SK-N-SH (cell line): ENCODE results near the gene FLRT2. TPM values are rescaled to one million over a fixed set of nuclear protein-coding genes. Genes with fewer than 3 reads are reported as not detected.

Experiments
- CTCF ChIA-PET: fragments of 300-600, 350-600 bp; formaldehyde crosslinking; extraction: SDS; loops from one replicate; lab custom pipeline; 2021; lab: Yijun Ruan, JAX
- POLR2A ChIA-PET: fragments of 350-600 bp; sonication (Branson Sonifier 250); formaldehyde crosslinking; extraction: SDS; loops from one replicate; lab custom pipeline; 2020; ENCODE audit warnings: antibody characterized with exemption, inconsistent platforms; lab: Yijun Ruan, JAX
- DNase-seq: peaks from one replicate; pipeline ENCODE4 v3.0.0; 2012
- H2AFZ ChIP-seq: fragments of 200-600 bp; sonication (generic); 2 replicates; pipeline ENCODE4 v1.8.1; 2016; ENCODE audit warnings: antibody characterized with exemption, mild to moderate bottlenecking, low read depth
- H3F3A ChIP-seq: fragments of 200-600 bp; sonication (generic); replicated peaks from 2 replicates; pipeline ENCODE3; 2016; ENCODE audit warnings: antibody characterized with exemption, mild to moderate bottlenecking; ENCODE audit not compliant: insufficient read depth
- H3K27ac ChIP-seq, 2 experiments: fragments of 200-500 bp in 1 of 2; fragments of 200-600 bp in 1 of 2; sonication (Bioruptor generic) in 1 of 2; sonication (generic), shearing (Covaris generic) in 1 of 2; 2 replicates each; pipeline versions ENCODE4 v1.5.1 to v1.6.1; 2014 to 2016; ENCODE audit warnings: low read depth in 2 of 2, inconsistent platforms in 1 of 2, low read length in 1 of 2, mild to moderate bottlenecking in 1 of 2, mixed read lengths in 1 of 2
- H3K27me3 ChIP-seq: fragments of 200-600 bp; sonication (generic), shearing (Covaris generic); 2 replicates; pipeline ENCODE4 v1.6.1; 2016; ENCODE audit warnings: mixed run types; ENCODE audit not compliant: insufficient read depth
- H3K36me3 ChIP-seq, 2 experiments: fragments of 200-500 bp in 1 of 2; fragments of 200-600 bp in 1 of 2; sonication (Bioruptor generic) in 1 of 2; sonication (generic) in 1 of 2; replicated peaks in 1 of 2; 2 replicates each; pipeline versions ENCODE3 to v1.5.1; 2014 to 2016; ENCODE audit warnings: low read length in 1 of 2, mild to moderate bottlenecking in 1 of 2; ENCODE audit not compliant: insufficient read depth in 2 of 2, control insufficient read depth in 1 of 2
- H3K4me1 ChIP-seq, 2 experiments: fragments of 200-500 bp in 1 of 2; fragments of 200-600 bp in 1 of 2; sonication (Bioruptor generic) in 1 of 2; sonication (generic), shearing (Covaris generic) in 1 of 2; 2 replicates each; pipeline versions ENCODE4 v1.5.1 to v1.6.1; 2014 to 2016; ENCODE audit warnings: low read depth in 1 of 2, low read length in 1 of 2, mixed run types in 1 of 2; ENCODE audit not compliant: insufficient read depth in 2 of 2, control insufficient read depth in 1 of 2
- H3K4me2 ChIP-seq: fragments of 200-600 bp; sonication (generic), shearing (Covaris generic); 2 replicates; pipeline ENCODE4 v1.6.1; 2017; ENCODE audit warnings: mixed run types
- H3K4me3 ChIP-seq, 2 experiments: fragments of 200-500 bp in 1 of 2; fragments of 200-600 bp in 1 of 2; sonication (Bioruptor generic) in 1 of 2; sonication (generic), shearing (Covaris generic) in 1 of 2; 2 replicates each; pipeline versions ENCODE4 v1.5.1 to v1.8.1; 2014 to 2016; ENCODE audit warnings: low read depth in 2 of 2, inconsistent platforms in 1 of 2, low read length in 1 of 2, mild to moderate bottlenecking in 1 of 2, mixed read lengths in 1 of 2, moderate library complexity in 1 of 2
- H3K79me2 ChIP-seq: fragments of 200-600 bp; sonication (generic); 2 replicates; pipeline ENCODE4 v1.8.1; 2017; ENCODE audit warnings: mild to moderate bottlenecking; ENCODE audit not compliant: insufficient read depth
- H3K9ac ChIP-seq: fragments of 200-600 bp; sonication (generic); 2 replicates; pipeline ENCODE4 v1.6.1; 2017; ENCODE audit warnings: mixed run types
- H3K9me2 ChIP-seq: fragments of 200-600 bp; sonication (generic); 2 replicates; pipeline ENCODE4 v1.6.1; 2017; ENCODE audit warnings: mixed run types
- H3K9me3 ChIP-seq: fragments of 200-600 bp; sonication (generic); 2 replicates; pipeline ENCODE4 v1.6.1; 2017; ENCODE audit warnings: mixed run types, mild to moderate bottlenecking, moderate library complexity
- H4K20me1 ChIP-seq: fragments of 200-600 bp; sonication (generic); 2 replicates; pipeline ENCODE4 v1.6.1; 2017; ENCODE audit warnings: mild to moderate bottlenecking, mixed run types; ENCODE audit not compliant: insufficient read depth
- CHD2 ChIP-seq: fragments of 150-350 bp; IDR thresholded peaks from 2 replicates; pipeline ENCODE4 v1.6.1; 2018; ENCODE audit warnings: low read length; ENCODE audit not compliant: partially characterized antibody
- ELF1 ChIP-seq: IDR thresholded peaks from 2 replicates; pipeline ENCODE4 v1.4.0; 2012
- FOXM1 ChIP-seq: IDR thresholded peaks from 2 replicates; pipeline ENCODE4 v1.4.0; 2012; ENCODE audit warnings: low read depth, mild to moderate bottlenecking
- GABPA ChIP-seq: IDR thresholded peaks from 2 replicates; pipeline ENCODE4 v1.4.0; 2012; ENCODE audit warnings: low read depth, mild to moderate bottlenecking
- JUND ChIP-seq: IDR thresholded peaks from 2 replicates; pipeline ENCODE4 v1.4.0; 2012
- MXI1 ChIP-seq: IDR thresholded peaks from 2 replicates; pipeline ENCODE4 v1.6.1; 2012; ENCODE audit warnings: mild to moderate bottlenecking, low read depth, low read length, improper control_type of control experiment
- POLR2AphosphoS5 ChIP-seq: IDR thresholded peaks from 2 replicates; pipeline ENCODE4 v1.6.1; 2012; ENCODE audit warnings: low read depth, low read length
- RAD21 ChIP-seq: IDR thresholded peaks from 2 replicates; pipeline ENCODE4 v1.6.1; 2012; ENCODE audit warnings: mild to moderate bottlenecking, low read length
- RFX5 ChIP-seq: IDR thresholded peaks from 2 replicates; pipeline ENCODE4 v1.6.1; 2012; ENCODE audit warnings: mild to moderate bottlenecking, improper control_type of control experiment, low read length
- RXRA ChIP-seq: IDR thresholded peaks from 2 replicates; pipeline ENCODE4 v1.4.0; 2012; ENCODE audit warnings: low read depth, mild to moderate bottlenecking, borderline replicate concordance
- SMC3 ChIP-seq: IDR thresholded peaks from 2 replicates; pipeline ENCODE4 v1.6.1; 2012; ENCODE audit warnings: low read depth, low read length, improper control_type of control experiment
- TAF1 ChIP-seq: IDR thresholded peaks from 2 replicates; pipeline ENCODE4 v1.6.1; 2012; ENCODE audit warnings: low read depth, mild to moderate bottlenecking, low read length, moderate library complexity, borderline replicate concordance
- TEAD4 ChIP-seq: IDR thresholded peaks from 2 replicates; pipeline ENCODE4 v1.4.0; 2012; ENCODE audit warnings: mild to moderate bottlenecking, borderline replicate concordance; ENCODE audit not compliant: insufficient read depth
- USF1 ChIP-seq: IDR thresholded peaks from 2 replicates; pipeline ENCODE4 v1.4.0; 2012; ENCODE audit warnings: low read depth, borderline replicate concordance
- YY1 ChIP-seq: IDR thresholded peaks from 2 replicates; pipeline ENCODE4 v1.4.0; 2012; ENCODE audit warnings: low read depth, mild to moderate bottlenecking
- WGBS: methylation state at CpG from one replicate; pipeline ENCODE4 v1.1.6; 2017; ENCODE audit warnings: low lambda C conversion rate; 5-methylcytosine and 5-hydroxymethylcytosine counted together
- polyA plus RNA-seq, 3 experiments: library from polyadenylated mRNA; depleted of rRNA; stranded (reverse); fragments of >200 nt; gene quantifications; 2 replicates each; pipeline ENCODE4 v1.2.3, GENCODE V29; 2012
- TF ChIP-seq, protein P1 (sequence below): IDR thresholded peaks from 2 replicates; pipeline ENCODE4 v1.4.0; 2012; ENCODE audit warnings: low read depth
- TF ChIP-seq, protein P2 (sequence below): IDR thresholded peaks from 2 replicates; pipeline ENCODE4 v1.4.0; 2012; ENCODE audit warnings: low read depth, borderline replicate concordance
- TF ChIP-seq, protein P3 (sequence below): IDR thresholded peaks from 2 replicates; pipeline ENCODE4; 2012
- TF ChIP-seq, protein P4 (sequence below): fragments of 200-600 bp; sonication (generic); IDR thresholded peaks from 2 replicates; pipeline ENCODE4 v1.6.1; 2017; ENCODE audit warnings: antibody characterized with exemption, mild to moderate bottlenecking, moderate library complexity

FLRT2 gene
- polyA plus RNA-seq, 1 of the 3 experiments (the other 2 are of a cell fraction) = 10.8 TPM

GRCh38 chr14:85533023-85533860 is 3.3 kb downstream of the FLRT2 start:
- no peaks in the 10 kb centered on the region for H3K36me3 ChIP-seq
- H3K4me3 ChIP-seq = peak overlapping the region; percentile 66 to 86
- no peaks in the 10 kb centered on the region for H3K27me3 ChIP-seq
- 3% methylated on average over 32 of the region's 90 CpGs for WGBS
- H3K79me2 ChIP-seq = peaks cover 80% of the 10 kb centered on the region
- no peak for TF ChIP-seq MXI1
- TF ChIP-seq, protein P1, sequence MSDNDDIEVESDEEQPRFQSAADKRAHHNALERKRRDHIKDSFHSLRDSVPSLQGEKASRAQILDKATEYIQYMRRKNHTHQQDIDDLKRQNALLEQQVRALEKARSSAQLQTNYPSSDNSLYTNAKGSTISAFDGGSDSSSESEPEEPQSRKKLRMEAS = peak; percentile 45; the same call in 1 of the 2 replicates
- TF ChIP-seq RXRA = peak; percentile 15; the same call in 1 of the 2 replicates
- TF ChIP-seq TAF1 = peak; percentile 57; the same call in 1 of the 2 replicates
- TF ChIP-seq YY1 = no peak
- TF ChIP-seq, protein P2, sequence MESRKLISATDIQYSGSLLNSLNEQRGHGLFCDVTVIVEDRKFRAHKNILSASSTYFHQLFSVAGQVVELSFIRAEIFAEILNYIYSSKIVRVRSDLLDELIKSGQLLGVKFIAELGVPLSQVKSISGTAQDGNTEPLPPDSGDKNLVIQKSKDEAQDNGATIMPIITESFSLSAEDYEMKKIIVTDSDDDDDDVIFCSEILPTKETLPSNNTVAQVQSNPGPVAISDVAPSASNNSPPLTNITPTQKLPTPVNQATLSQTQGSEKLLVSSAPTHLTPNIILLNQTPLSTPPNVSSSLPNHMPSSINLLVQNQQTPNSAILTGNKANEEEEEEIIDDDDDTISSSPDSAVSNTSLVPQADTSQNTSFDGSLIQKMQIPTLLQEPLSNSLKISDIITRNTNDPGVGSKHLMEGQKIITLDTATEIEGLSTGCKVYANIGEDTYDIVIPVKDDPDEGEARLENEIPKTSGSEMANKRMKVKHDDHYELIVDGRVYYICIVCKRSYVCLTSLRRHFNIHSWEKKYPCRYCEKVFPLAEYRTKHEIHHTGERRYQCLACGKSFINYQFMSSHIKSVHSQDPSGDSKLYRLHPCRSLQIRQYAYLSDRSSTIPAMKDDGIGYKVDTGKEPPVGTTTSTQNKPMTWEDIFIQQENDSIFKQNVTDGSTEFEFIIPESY = no peak
- TF ChIP-seq POLR2AphosphoS5 = peak; percentile 34; the same call in 1 of the 2 replicates
- peaks cover 24% of the 10 kb centered on the region for H4K20me1 ChIP-seq
- peaks cover 37% of the 10 kb centered on the region for H3F3A ChIP-seq
- peak overlapping the region in 1 of 2 experiments; percentile 86; a peak in 2 of 4 replicates for H3K27ac ChIP-seq
- H3K4me2 ChIP-seq = peak overlapping the region; percentile 96
- H3K9ac ChIP-seq = peak overlapping the region; percentile 79; the same call in 1 of the 2 replicates
- no peaks in the 10 kb centered on the region for H3K9me2 ChIP-seq
- H2AFZ ChIP-seq = peak overlapping the region; percentile 89
- DNase-seq = peak; percentile 19
- POLR2A ChIA-PET = no interaction called here
- H3K4me1 ChIP-seq = peaks cover 0 to 14% of the 10 kb centered on the region in 2 experiments; a peak in 2 of 4 replicates
- no peaks in the 10 kb centered on the region for H3K9me3 ChIP-seq
- CTCF ChIA-PET = interaction anchor here (0.6 to 1.0 kb wide), 2 partner anchors 9 to 44 kb away, joined by 3 to 7 read pairs; no protein-coding TSS in a partner anchor

GRCh38 chr14:85533861-85534291 is 3.9 kb downstream of the FLRT2 start:
- Histone ChIP-seq H3K27ac (no peak overlapping the region), H3K36me3 (no peaks in the 10 kb centered on the region), H3K9me3 (no peaks in the 10 kb centered on the region), H3K9ac (peak overlapping the region; percentile 79; the same call in 1 of the 2 replicates), H3K27me3 (no peaks in the 10 kb centered on the region), H2AFZ (peak overlapping the region; percentile 89; the same call in 1 of the 2 replicates), H3K9me2 (no peaks in the 10 kb centered on the region), H3K4me1 (peaks cover 0 to 14% of the 10 kb centered on the region in 2 experiments; a peak in 2 of 4 replicates), H3F3A (peaks cover 30% of the 10 kb centered on the region), H3K4me3 (peak overlapping the region; percentile 66 to 86), H4K20me1 (peaks cover 24% of the 10 kb centered on the region), H3K79me2 (peaks cover 86% of the 10 kb centered on the region), H3K4me2 (peak overlapping the region; percentile 96)
- POLR2A ChIA-PET = no interaction called here
- 0% methylated on average over 5 of the region's 28 CpGs for WGBS
- CTCF ChIA-PET = interaction anchor here (1.0 kb wide), 1 partner anchor 10 kb away, joined by 7 read pairs; no protein-coding TSS in a partner anchor
- no peak for DNase-seq
- TF ChIP-seq GABPA = no peak
- no peak for TF ChIP-seq FOXM1
- no peak for TF ChIP-seq CHD2
- no peak for TF ChIP-seq USF1
- no peak for TF ChIP-seq TEAD4
- TF ChIP-seq, protein P3, sequence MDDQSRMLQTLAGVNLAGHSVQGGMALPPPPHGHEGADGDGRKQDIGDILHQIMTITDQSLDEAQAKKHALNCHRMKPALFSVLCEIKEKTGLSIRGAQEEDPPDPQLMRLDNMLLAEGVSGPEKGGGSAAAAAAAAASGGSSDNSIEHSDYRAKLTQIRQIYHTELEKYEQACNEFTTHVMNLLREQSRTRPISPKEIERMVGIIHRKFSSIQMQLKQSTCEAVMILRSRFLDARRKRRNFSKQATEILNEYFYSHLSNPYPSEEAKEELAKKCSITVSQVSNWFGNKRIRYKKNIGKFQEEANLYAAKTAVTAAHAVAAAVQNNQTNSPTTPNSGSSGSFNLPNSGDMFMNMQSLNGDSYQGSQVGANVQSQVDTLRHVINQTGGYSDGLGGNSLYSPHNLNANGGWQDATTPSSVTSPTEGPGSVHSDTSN = no peak
- TF ChIP-seq RFX5 = no peak
- no peak for TF ChIP-seq POLR2AphosphoS5
- TF ChIP-seq SMC3 = no peak
- TF ChIP-seq JUND = no peak
- TF ChIP-seq YY1 = no peak
- TF ChIP-seq RAD21 = no peak
- TF ChIP-seq RXRA = no peak
- TF ChIP-seq, protein P4, sequence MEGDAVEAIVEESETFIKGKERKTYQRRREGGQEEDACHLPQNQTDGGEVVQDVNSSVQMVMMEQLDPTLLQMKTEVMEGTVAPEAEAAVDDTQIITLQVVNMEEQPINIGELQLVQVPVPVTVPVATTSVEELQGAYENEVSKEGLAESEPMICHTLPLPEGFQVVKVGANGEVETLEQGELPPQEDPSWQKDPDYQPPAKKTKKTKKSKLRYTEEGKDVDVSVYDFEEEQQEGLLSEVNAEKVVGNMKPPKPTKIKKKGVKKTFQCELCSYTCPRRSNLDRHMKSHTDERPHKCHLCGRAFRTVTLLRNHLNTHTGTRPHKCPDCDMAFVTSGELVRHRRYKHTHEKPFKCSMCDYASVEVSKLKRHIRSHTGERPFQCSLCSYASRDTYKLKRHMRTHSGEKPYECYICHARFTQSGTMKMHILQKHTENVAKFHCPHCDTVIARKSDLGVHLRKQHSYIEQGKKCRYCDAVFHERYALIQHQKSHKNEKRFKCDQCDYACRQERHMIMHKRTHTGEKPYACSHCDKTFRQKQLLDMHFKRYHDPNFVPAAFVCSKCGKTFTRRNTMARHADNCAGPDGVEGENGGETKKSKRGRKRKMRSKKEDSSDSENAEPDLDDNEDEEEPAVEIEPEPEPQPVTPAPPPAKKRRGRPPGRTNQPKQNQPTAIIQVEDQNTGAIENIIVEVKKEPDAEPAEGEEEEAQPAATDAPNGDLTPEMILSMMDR = no peak
- no peak for TF ChIP-seq ELF1
